ENCODE results near the gene PRPS1L1. TPM values are rescaled to one million over a fixed set of nuclear protein-coding genes. Genes with fewer than 3 reads are reported as not detected.

PRPS1L1 gene
- total RNA-seq, 2 donors from 2014 or later = not detected

- no peaks in the 10 kb centered on the region for H3K27me3 ChIP-seq (ENCODE audit: control insufficient read depth, insufficient read depth, low read length, poor library complexity, severe bottlenecking)
- 95 to 100% methylated on average over 1 of the region's 1 CpG for WGBS, 2 experiments (ENCODE audit: insufficient coverage in 1 of 2, insufficient read length in 1 of 2)
- no peaks in the 10 kb centered on the region for H3K9me3 ChIP-seq (ENCODE audit: control insufficient read depth, low read length)
- no peak overlapping the region for H3K4me3 ChIP-seq (ENCODE audit: low read length)
- no peak for TF ChIP-seq CTCF (conservative IDR thresholded peaks at IDR 0.05)
- no peak overlapping the region for H3K9ac ChIP-seq (ENCODE audit: extremely low read depth, low read length, poor library complexity, severe bottlenecking)
- no peaks in the 10 kb centered on the region for H3K4me1 Mint-ChIP-seq
- no peak for DNase-seq
- H3K36me3 ChIP-seq (ENCODE audit: control insufficient read depth, insufficient read depth, low read length) = no peaks in the 10 kb centered on the region
- H3K27ac ChIP-seq (ENCODE audit: low read depth, low read length) = no peak overlapping the region
- H3K9me3 Mint-ChIP-seq = no peaks in the 10 kb centered on the region
- H3K27me3 Mint-ChIP-seq (ENCODE audit: insufficient read depth) = no peaks in the 10 kb centered on the region
- no peaks in the 10 kb centered on the region for H3K36me3 Mint-ChIP-seq (ENCODE audit: low read depth)
- H3K4me1 ChIP-seq (ENCODE audit: control insufficient read depth, insufficient read depth, low read length) = no peaks in the 10 kb centered on the region
- H3K4me3 Mint-ChIP-seq = no peak overlapping the region
- no peak overlapping the region for H3K27ac Mint-ChIP-seq
These were observed 8.1 kb downstream of the PRPS1L1 start for GRCh38 chr7:18019555-18019954.

- no peaks in the 10 kb centered on the region for H3K9me3 Mint-ChIP-seq
- no peak for TF ChIP-seq CTCF (conservative IDR thresholded peaks at IDR 0.05)
- Histone ChIP-seq H3K9ac (ENCODE audit: extremely low read depth, low read length, poor library complexity, severe bottlenecking) (no peak overlapping the region), H3K27ac (ENCODE audit: low read depth, low read length) (no peak overlapping the region), H3K27me3 (ENCODE audit: control insufficient read depth, insufficient read depth, low read length, poor library complexity, severe bottlenecking) (no peaks in the 10 kb centered on the region), H3K4me1 (ENCODE audit: control insufficient read depth, insufficient read depth, low read length) (no peaks in the 10 kb centered on the region), H3K36me3 (ENCODE audit: control insufficient read depth, insufficient read depth, low read length) (no peaks in the 10 kb centered on the region), H3K9me3 (ENCODE audit: control insufficient read depth, low read length) (no peaks in the 10 kb centered on the region), H3K4me3 (ENCODE audit: low read length) (no peak overlapping the region)
- H3K36me3 Mint-ChIP-seq (ENCODE audit: low read depth) = no peaks in the 10 kb centered on the region
- H3K4me3 Mint-ChIP-seq = no peak overlapping the region
- no peak for DNase-seq
- H3K27ac Mint-ChIP-seq = no peak overlapping the region
- 83 to 100% methylated on average over 1 to 4 of the region's 5 CpGs for whole genome bisulfite sequencing, 2 experiments (ENCODE audit: insufficient coverage in 1 of 2, insufficient read length in 1 of 2)
- no peaks in the 10 kb centered on the region for H3K4me1 Mint-ChIP-seq
- H3K27me3 Mint-ChIP-seq (ENCODE audit: insufficient read depth) = peaks cover 2% of the 10 kb centered on the region
These were observed 9.1 kb downstream of the PRPS1L1 start for GRCh38 chr7:18018296-18019215.

- no peak overlapping the region for H3K27ac Mint-ChIP-seq
These were observed 10.8 kb downstream of the PRPS1L1 start for GRCh38 chr7:18016547-18017444.

More at GRCh38 chr7:18016547-18017444, 10.8 kb downstream of the PRPS1L1 start:
- no peak for TF ChIP-seq CTCF (conservative IDR thresholded peaks at IDR 0.05)
- H3K36me3 Mint-ChIP-seq (ENCODE audit: low read depth) = no peaks in the 10 kb centered on the region
- no peaks in the 10 kb centered on the region for H3K36me3 ChIP-seq (ENCODE audit: control insufficient read depth, insufficient read depth, low read length)
- H3K27me3 ChIP-seq (ENCODE audit: control insufficient read depth, insufficient read depth, low read length, poor library complexity, severe bottlenecking) = no peaks in the 10 kb centered on the region
- peaks cover 3% of the 10 kb centered on the region for H3K4me1 Mint-ChIP-seq
- H3K4me3 ChIP-seq (ENCODE audit: low read length) = no peak overlapping the region
- H3K27ac ChIP-seq (ENCODE audit: low read depth, low read length) = no peak overlapping the region
- peaks cover 7% of the 10 kb centered on the region for H3K27me3 Mint-ChIP-seq (ENCODE audit: insufficient read depth)
- no peak overlapping the region for H3K9ac ChIP-seq (ENCODE audit: extremely low read depth, low read length, poor library complexity, severe bottlenecking)
- DNase-seq = no peak
- no peaks in the 10 kb centered on the region for H3K4me1 ChIP-seq (ENCODE audit: control insufficient read depth, insufficient read depth, low read length)
- H3K9me3 ChIP-seq (ENCODE audit: control insufficient read depth, low read length) = no peaks in the 10 kb centered on the region
- H3K4me3 Mint-ChIP-seq = no peak overlapping the region
- no peaks in the 10 kb centered on the region for H3K9me3 Mint-ChIP-seq
- WGBS, 2 experiments (ENCODE audit: insufficient coverage in 1 of 2, insufficient read length in 1 of 2) = 85 to 92% methylated on average over 4 to 9 of the region's 9 CpGs
